Stimulated activated naive CD4-positive, alpha-beta T cell (primary cell): Measurements from ENCODE around the gene TMEM168.
A peak's percentile ranks its signal among the peaks of the same experiment; 100 is the strongest.
"Not testable (repeated sequence)": the region's sequence is repeated elsewhere in the genome, so short reads cannot be mapped to it uniquely, and the experiment has no call there.

Experiments
- DNase-seq, 6 experiments: peaks; one replicate each; lab custom pipeline; 2025; lab: John Stamatoyannopoulos, UW

Gene TMEM168

GRCh38 chr7:112789817-112790585 is at the start of gene TMEM168:
Gene TMEM168, minus strand, starts transcription at chr7:112790393. Its CDS starts 5,568 bp downstream, at chr7:112784825.
- DNase-seq = peak; percentile 70 to 87 (median 80)

DNA sequence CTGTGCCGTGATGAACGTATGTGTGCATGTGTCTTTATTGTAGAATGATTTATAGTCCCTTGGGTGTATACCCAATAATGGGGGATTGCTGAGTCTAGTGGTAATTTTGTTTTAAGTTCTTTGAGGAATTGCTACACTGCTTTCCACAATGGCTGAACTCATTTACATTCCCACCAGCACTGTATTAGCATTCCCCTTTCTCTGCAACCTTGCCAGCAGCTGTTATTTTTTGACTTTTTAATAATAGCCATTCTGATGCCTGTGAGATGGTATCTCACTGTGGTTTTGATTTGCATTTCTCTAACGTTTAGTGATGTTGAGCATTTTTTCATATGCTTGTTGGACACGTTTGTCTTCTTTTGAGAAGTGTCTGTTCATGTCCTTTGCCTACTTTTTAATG is 45.7 kb upstream of the TMEM168 start:
- not testable (repeated sequence) for DNase-seq

DNA sequence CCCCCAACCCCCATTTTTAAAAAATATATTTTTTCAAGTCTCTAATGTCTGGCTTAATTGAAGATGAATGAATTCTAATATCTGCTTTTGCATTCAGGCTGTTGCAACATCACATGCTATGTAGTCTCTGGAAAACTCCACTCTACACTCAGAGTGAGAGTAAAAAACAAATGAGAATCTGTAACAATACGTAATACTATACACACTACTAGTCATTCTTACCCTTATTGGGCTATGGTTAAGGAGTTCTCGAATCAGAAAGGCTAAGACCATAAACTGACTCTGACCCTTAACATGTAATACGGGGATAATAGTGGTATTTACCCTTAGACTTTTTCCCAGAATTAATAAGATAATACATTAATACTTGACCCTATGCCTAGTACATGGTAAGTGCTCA is 42.9 kb upstream of the TMEM168 start:
- no peak for DNase-seq

GRCh38 chr7:112830769-112831168 is 40.6 kb upstream of the TMEM168 start:
- no peak for DNase-seq

- DNase-seq = no peak
These were observed 38.5 kb upstream of the TMEM168 start for GRCh38 chr7:112828696-112829095.

GRCh38 chr7:112821345-112821744 is 31.2 kb upstream of the TMEM168 start:
- DNase-seq = no peak

GRCh38 chr7:112819536-112819935 is 29.3 kb upstream of the TMEM168 start:
- no peak for DNase-seq

GRCh38 chr7:112806156-112806555 is 16.0 kb upstream of the TMEM168 start:
- no peak for DNase-seq

DNA sequence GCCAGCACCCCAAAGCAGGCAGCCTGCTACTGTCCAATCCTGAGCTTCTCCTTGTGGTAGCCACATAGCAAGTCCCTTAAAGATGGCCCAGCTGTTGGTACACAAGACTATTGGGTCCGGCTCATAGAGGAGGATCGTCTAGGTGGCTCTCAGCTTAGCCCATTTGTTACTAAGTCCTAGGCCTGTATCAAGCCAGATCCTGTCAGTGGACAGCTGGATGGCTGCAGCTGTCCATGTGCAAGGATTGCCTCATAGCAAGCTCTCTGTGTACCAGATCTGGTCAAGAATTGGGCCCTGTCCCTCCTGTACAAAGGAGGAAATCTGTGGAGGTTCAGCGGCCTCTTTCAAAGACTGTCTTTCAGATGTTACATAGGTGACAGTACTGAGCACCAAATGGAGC is 12.2 kb upstream of the TMEM168 start:
- DNase-seq = no peak

- no peak for DNase-seq
These were observed 10.3 kb upstream of the TMEM168 start for GRCh38 chr7:112800486-112800885.

DNA sequence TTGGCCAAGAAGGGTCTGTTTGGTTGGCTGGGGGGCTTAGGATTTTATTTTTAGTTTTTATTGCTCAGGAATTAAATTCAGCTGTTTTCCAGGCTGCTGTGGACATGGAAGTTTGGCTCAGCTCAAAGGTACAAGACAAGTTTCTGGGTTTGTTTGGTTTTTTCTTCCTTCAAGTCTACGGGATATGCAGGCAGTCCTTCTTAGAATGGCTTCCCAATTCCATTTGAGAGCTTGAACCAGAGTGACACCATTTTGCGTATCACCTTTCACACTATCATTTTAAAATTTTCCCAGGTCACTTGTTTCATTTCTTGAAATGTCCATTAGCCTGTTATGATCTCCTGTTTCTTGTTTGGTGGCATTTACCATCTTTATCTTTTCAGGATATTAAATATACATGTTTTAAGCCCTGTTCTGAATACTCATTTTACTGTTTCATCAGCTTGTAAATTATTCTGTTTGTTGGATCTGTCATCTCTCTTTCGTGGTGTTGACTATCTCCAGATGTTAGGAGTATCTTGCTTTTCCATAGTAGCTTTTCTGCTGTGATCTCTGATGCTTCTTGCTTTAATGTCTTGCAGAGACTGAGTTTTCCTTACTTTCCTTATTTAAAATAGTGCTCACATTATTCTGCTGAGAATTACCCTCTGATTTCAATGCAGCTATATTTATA is 9.4 kb upstream of the TMEM168 start:
- DNase-seq = no peak

GRCh38 chr7:112798274-112799159 is 8.3 kb upstream of the TMEM168 start:
- peak in 3 of 6 experiments; percentile 11 to 43 (median 34) for DNase-seq

GRCh38 chr7:112796552-112796951 is 6.4 kb upstream of the TMEM168 start:
- not testable (repeated sequence) for DNase-seq

DNA sequence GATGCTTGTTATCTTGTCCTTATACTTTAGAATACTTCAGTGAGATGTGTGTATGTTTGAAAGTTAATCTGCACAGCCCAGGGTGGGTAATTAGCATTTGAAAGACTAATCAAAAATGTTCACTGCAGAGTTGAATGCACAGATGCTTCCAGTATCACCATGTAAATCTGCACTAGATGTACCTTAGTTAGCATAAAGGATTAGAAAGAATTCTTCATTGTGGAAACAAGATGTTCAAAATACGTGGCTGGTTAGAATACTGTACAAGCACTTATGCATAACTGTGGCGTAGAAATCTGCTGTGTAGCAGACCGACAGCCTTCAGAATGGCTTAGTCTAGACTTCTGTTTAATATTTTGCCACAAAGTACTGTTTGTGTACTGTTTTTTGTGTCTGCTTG is 2.2 kb upstream of the TMEM168 start:
- DNase-seq = no peak

GRCh38 chr7:112791465-112792168 is 1.4 kb upstream of the TMEM168 start:
- DNase-seq = no peak

DNA sequence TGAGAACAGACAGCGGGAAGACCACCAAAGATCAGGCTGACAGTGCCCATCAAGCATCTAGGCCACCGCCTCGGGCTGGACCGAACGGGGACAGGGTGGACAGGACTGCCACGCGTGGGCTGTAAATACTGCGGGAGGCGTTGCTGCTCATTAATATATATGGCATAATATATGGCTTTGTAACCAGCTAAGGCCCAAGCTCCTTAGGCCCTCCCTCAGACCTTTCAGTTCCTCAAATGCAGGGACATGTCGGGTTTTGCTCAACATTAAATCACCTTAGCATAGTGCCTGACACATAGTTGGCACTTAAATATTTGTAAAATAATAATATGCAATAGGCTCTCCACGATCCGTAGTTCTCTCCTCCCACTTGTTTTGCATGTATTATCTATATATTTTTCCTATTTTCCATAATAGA is 402 bp upstream of the TMEM168 start:
- DNase-seq = no peak

DNA sequence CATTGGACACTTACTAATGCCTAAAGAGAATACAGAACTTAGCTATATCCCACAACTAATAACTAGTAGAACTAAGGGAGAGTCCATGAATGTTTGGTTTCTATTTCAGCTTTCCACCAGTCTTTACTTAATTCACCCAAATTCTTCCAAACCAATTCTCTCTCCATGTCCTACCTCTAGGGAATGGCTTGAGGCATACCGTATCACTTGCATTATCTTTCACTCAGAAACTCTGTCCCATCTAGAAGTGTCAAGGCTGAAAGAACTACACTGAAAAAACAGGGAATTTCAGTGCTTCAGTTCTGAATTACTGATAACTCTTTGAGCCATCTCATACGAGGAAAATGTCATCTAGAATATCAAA is 758 bp downstream of the TMEM168 start:
- no peak for DNase-seq

- no peak for DNase-seq
These were observed 1.3 kb downstream of the TMEM168 start for GRCh38 chr7:112788778-112789343.

GRCh38 chr7:112784603-112785002 is 5.6 kb downstream of the TMEM168 start:
- DNase-seq = no peak

DNA sequence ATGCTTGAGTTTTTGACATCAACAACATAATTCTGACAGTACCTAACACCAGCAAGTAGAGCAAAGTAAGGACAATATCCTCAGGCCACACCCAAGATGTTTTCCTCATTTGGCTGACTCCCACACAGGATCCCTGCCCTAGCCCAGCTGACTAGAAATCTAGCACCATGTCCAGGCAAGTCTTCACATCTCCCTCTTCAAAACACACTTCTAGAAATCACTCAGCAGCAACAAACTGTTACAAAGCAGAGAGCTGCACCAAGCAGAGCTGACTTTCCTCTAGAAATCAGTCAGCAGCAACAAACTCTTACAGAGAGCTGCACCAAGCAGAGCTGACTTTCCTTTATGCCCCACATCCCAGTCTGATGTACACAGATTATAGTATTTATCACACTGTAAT is 7.7 kb downstream of the TMEM168 start:
- DNase-seq = no peak

DNA sequence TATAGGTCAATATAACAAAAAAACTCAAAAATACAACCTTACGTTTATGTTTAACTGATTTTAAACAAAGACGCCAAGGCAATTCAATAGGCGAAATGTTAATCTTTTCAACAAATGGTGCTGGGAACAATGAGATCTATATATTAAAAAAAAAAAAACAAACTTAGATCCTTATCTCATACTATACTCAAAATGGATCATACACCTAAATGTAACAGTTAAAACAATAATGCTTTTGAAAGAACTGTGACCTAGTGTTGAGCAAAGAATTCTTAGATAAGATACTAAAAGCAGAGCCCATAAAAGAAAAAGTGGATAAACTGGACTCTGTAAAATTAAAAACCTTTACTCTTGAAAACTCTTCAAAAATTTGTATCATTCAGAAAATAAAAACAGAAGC is 8.6 kb downstream of the TMEM168 start:
- no peak for DNase-seq

- DNase-seq = no peak
These were observed 9.1 kb downstream of the TMEM168 start for GRCh38 chr7:112781110-112781509.
